Colonic mucosa (tissue), 4 donors: ENCODE measurements around the gene DTNB. TPM values are rescaled to one million over a fixed set of nuclear protein-coding genes. Genes with fewer than 3 reads are reported as not detected.

Experiments
- DNase-seq: peaks from one replicate; pipeline ENCODE4 v3.0.0-alpha.2; 2020
- H3K27ac ChIP-seq: fragments of 200-600 bp; one replicate; pipeline ENCODE4 v1.8.0; 2021
- H3K27me3 ChIP-seq: fragments of 200-600 bp; one replicate; pipeline ENCODE4 v1.8.0; 2021
- H3K36me3 ChIP-seq: fragments of 200-600 bp; one replicate; pipeline ENCODE4 v1.8.0; 2021
- H3K4me1 ChIP-seq: fragments of 200-600 bp; one replicate; pipeline ENCODE4 v1.8.0; 2021; ENCODE audit warnings: mild to moderate bottlenecking
- H3K4me3 ChIP-seq: fragments of 200-600 bp; one replicate; pipeline ENCODE4 v1.8.0; 2021
- H3K9ac ChIP-seq, 2 donors: one replicate each; pipeline ENCODE4 v1.7.0; 2013; ENCODE audit warnings: control low read depth in 2 of 2, low read depth in 2 of 2, low read length in 2 of 2
- H3K9me3 ChIP-seq: fragments of 200-600 bp; one replicate; pipeline ENCODE4 v1.8.0; 2021
- CTCF ChIP-seq: fragments of 200-600 bp; IDR thresholded peaks from one replicate; pipeline ENCODE4 v1.8.0; 2022; ENCODE audit warnings: antibody characterized with exemption, mild to moderate bottlenecking
- intact Hi-C: fragments of 100-400 bp; cut with DNase I; formaldehyde crosslinking; loops from one replicate; pipeline ENCODE4 v1.14.1; 2022
- total RNA-seq, 2 donors: library from RNA; stranded (reverse); fragmentation: NEBNext Ultra II Directional in 1 of 2; extraction: Animal tissue kit (Norgen Biotek cat#: 25700) in 1 of 2; gene quantifications; one replicate each; pipeline ENCODE4 v1.2.1, GENCODE V29; 2021
- donor health status: healthy.
- donor health status: DM: no; HTN: no; CAD: no.
- donor health status: DM: no; HTN: no; CAD: no.

DTNB gene
- total RNA-seq, 2 donors from 2014 or later, result 5.2 to 9.3 TPM

GRCh38 chr2:25347205-25347815 lies 326.1 kb downstream of the DTNB start:
- Histone ChIP-seq H3K27ac (no peak overlapping the region), H3K4me1 (no peaks in the 10 kb centered on the region), H3K36me3 (no peaks in the 10 kb centered on the region), H3K4me3 (no peak overlapping the region), H3K27me3 (no peaks in the 10 kb centered on the region), H3K9ac (no peak overlapping the region), H3K9me3 (no peaks in the 10 kb centered on the region)
- intact Hi-C loops, result no loop called here
- TF ChIP-seq CTCF, result no peak
- DNase-seq, result no peak

GRCh38 chr2:25343187-25343825 lies 330.1 kb downstream of the DTNB start:
- TF ChIP-seq CTCF, result no peak
- intact Hi-C loops, result no loop called here

GRCh38 chr2:25342372-25343186 lies 330.8 kb downstream of the DTNB start:
- peak; percentile 81 for DNase-seq
- intact Hi-C loops, result no loop called here
- no peaks in the 10 kb centered on the region for H3K36me3 ChIP-seq
- peak overlapping the region; percentile 34 to 81 for H3K9ac ChIP-seq
- no peaks in the 10 kb centered on the region for H3K27me3 ChIP-seq
- peak overlapping the region; percentile 69 for H3K4me3 ChIP-seq
- no peaks in the 10 kb centered on the region for H3K9me3 ChIP-seq
- H3K27ac ChIP-seq, result peak overlapping the region; percentile 73
- peak; percentile 96 for TF ChIP-seq CTCF
- H3K4me1 ChIP-seq, result peaks cover 8% of the 10 kb centered on the region

More at GRCh38 chr2:25343187-25343825, 330.1 kb downstream of the DTNB start:
- H3K36me3 ChIP-seq, result no peaks in the 10 kb centered on the region
- H3K4me3 ChIP-seq, result no peak overlapping the region
- H3K27me3 ChIP-seq, result no peaks in the 10 kb centered on the region
- no peak for DNase-seq
- H3K4me1 ChIP-seq, result peaks cover 8% of the 10 kb centered on the region
- H3K9ac ChIP-seq, result no peak overlapping the region
- H3K9me3 ChIP-seq, result no peaks in the 10 kb centered on the region
- H3K27ac ChIP-seq, result no peak overlapping the region

- Histone ChIP-seq H3K36me3 (no peaks in the 10 kb centered on the region), H3K9me3 (no peaks in the 10 kb centered on the region), H3K9ac (peak within 1 kb of the TSS; percentile 34 to 81), H3K27ac (peak within 1 kb of the TSS; percentile 73), H3K27me3 (no peaks in the 10 kb centered on the region), H3K4me3 (peak within 1 kb of the TSS; percentile 69), H3K4me1 (peaks cover 8% of the 10 kb centered on the region)
- intact Hi-C loops, result no loop called here
- TF ChIP-seq CTCF, result no peak
- peak; percentile 60 for DNase-seq
Measured at GRCh38 chr2:25341753-25342371, 331.5 kb downstream of the DTNB start, which contains the start of gene DNMT3A. DNMT3A (minus strand) TSS chr2:25341925; CDS start chr2:25313984, 27,941 bp downstream.
